Stimulated activated CD8-positive, alpha-beta memory T cell treated with anti-CD3 and anti-CD28 coated beads, Interleukin-12 subunit alpha, Interleukin-12 subunit beta, amount 100 ng/mL, for 24 hours (primary cell): Measurements from ENCODE around the gene SEMA3C.

Experiments
- DNase-seq: peaks from one replicate; pipeline ENCODE4 v3.0.0-alpha.2; 2020; ENCODE audit errors: extremely low read depth

SEMA3C gene

DNA sequence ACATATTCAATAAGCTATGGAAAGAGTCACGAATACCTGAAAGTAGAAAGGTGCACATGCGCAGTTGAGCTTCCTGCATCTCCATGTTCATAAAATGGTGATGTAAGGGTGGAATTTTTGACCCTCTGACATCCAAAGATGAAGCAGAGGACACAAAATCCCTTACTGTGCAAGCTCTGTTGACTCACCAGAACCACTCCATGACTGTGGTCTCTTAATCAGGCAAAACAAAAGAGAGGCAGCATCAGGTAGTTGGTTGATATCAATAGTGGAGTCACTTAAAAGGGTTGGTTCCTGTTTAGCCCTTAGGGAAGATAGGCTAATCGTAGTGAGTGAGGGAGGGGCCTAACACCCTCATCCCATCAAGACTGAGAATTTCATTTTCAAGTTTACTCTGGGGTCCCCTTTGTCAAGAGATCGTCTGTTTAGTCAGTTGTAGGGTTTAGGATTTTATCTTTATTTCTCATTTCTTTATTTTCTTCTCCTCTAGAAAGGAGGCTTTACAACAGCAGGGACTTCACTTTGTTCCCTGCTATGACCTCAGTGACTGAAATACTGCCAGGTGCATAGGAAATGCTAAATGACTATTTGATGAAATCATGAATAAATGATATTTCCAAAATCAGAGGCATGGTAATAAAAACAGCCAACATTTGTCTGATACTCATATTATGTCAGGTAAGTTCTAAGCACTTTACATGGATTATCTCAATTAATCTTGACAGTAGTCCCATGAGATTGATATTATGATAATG is 182.3 kb downstream of the SEMA3C start:
- no peak for DNase-seq

DNA sequence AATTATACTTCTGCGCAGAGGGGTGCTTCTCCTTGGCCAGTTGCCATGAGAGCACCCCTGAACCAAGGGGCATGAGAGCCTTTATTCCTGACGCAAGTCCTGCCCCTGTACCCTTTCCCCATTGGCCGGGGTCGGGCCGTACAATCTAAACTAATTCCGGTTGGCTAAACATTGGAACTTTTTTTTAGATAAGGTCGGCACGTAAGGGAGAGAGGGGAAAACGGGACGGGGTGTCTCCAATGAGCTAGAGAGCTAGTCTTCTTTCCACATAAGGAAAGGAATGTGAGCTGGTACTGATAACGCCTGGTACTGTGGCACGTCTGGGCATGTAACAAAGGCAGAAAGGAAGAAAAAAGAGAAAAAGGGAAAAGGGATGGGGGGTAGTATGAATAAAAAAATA is 183.5 kb downstream of the SEMA3C start:
- DNase-seq = no peak

- DNase-seq = no peak
Measured at GRCh38 chr7:80734011-80734410, 184.8 kb downstream of the SEMA3C start.

DNA sequence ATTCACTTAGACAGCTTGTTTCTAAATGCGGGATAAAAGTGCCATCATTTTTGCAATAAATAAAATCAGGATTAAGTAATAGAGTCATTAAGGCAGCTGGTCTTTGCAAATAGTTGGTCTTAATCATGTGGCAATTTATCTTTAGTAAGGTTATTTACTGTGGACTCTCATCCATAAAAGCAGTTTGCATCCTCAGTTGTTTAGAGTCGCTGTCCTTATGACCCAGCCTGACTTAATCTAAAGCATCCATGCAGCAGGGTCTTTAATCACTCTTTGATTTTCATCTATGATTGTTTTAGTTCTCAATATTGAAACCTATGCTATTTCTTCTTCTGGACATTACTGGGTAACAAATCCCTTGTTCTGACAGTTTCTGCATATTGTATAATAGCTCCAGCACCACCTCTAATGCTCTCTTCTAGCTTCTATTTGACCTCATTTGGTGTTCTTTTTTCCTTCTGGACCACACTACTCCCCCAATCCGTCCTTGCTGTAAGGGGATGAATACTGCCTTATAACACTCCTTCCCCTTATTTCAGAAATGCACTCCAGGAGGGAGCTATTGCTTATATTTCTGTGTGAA is 185.4 kb downstream of the SEMA3C start:
- no peak for DNase-seq

DNA sequence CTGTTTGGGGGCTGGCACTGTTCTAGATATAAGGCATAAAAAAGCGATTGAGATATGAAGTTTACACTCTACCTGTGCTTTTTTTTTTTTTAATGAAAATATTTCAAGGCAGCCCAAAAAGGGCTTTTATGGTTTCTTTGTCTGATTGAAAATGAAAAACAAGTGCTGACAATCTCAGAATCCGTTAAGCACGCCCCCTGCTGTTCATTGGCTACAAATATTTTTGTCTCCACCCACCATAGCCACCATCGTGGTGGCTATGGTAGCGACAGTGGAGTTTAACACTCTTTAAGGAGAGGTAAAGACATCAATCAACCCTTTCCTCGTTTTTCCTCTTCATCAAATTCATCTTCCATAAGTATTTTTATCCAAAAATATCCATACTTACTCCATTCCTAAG is 186.2 kb downstream of the SEMA3C start:
- no peak for DNase-seq

DNA sequence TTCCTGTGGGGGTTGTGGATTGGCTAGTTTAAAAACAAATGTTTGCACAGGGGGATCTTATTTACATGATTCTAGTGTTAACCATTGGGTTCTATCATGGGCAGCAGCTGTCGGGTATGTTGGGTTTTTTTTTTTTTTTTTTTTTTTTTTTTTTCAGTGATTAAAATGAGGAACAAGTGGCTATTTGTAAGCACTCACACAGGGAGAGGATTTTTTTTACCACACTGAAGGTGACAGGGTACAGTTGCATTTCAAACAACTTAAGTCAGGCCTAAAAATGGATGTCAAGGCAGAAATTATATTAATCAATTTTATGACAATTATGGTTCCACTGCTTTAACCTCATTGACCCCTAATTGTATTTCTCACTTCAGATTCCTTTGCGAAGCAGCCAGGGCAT is 187.6 kb downstream of the SEMA3C start:
- no peak for DNase-seq

GRCh38 chr7:80729591-80730320 is 189.1 kb downstream of the SEMA3C start:
- DNase-seq = no peak

DNA sequence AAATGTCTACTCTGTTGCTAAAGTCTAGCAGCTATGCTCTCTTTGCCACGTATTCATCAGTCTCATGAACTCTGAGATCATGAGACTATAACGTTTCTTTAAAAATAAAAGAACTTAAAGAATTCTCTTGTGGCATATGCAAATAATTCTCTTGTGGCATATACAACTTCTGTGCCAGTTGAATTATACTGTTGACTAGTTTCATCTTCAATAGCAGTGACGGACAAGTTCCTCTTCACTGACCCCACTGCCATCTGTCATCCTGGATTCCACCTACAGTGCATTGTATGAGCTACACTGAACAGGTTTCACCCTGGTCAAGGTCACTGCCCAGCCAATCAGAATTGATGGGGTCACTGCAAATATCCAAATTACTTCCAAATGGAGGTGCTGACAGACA is 192.2 kb downstream of the SEMA3C start:
- no peak for DNase-seq

- DNase-seq = no peak
Measured at GRCh38 chr7:80725181-80725611, 193.7 kb downstream of the SEMA3C start.

GRCh38 chr7:80724249-80724871 is 194.5 kb downstream of the SEMA3C start:
- no peak for DNase-seq

DNA sequence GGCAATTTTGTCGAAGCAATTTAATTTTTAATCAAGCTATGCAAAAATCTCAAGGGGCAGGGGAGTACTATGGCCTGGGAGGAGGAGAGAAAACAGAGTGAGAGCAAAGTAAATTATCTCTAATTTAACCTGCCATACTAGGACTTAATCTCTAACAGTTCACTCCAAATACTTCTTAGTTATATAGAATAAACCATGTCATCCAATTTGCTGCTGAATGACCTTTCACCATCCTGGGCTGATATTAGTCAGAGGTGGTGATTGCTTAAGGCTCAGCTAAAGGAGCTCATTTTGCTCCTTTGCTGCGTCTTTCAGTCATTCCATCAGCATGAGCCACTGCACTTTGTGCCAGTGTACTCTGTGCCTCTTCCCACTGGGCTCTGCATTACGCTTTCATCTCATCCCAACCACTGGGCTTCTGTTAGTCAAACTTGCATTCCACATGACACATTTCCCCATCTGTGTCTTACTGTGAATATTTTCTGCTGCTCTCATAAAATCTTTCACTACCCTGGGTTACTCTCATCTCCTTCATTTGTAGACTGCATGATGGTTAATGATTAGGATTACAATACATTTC is 196.1 kb downstream of the SEMA3C start:
- DNase-seq = no peak

DNA sequence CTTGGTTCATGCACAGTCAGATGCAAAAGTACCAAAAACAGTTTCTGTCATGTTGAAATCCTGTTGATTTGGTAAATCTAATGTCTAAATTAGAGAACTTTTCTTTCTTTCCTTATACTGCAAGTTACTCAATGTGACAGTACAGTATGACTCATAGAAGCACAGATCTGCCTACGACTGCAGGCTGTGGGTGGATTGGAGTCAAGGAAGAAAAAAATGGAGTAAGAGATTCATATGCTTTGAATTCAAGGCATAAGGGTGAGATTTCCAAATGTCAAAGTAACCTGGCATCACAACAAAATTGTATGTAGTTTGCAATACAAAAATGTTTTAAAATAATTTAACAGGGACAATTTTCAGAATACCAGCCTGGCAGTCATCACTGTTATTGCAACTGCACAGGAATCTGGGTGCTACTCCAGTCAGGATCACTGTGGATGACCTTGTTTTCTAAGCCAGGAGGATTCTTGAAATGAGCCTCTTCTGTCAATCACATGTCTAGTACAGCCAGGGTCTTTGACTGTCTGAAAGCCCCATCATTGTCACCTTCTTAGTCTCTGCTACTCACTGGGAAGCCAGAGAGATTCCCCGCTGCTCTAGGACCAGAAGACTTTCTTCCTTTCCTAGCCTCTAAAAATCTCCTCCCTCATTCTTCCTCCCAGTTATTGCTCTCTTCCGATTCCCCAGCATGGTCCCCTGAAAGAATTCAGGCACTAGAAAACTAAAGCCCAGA is 196.8 kb downstream of the SEMA3C start:
- DNase-seq = no peak

DNA sequence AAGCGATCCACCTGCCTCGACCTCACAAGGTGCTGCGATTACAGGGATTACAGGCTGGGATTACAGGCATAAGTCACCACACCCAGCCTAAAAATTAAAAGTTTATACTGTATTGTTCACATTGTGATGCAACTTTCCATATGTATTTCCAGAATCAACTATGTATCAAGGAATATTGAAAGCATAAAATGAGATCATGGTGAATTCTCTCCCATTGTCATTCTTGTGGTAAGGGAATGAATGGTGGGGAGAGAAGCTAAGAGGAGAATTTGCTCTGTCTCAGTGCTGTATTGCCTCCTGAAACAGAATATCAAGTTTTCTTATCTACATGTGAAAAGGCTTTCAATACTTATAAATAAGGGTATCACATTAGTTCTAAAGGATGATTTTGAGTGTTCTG is 198.7 kb downstream of the SEMA3C start:
- no peak for DNase-seq

- DNase-seq = no peak
Measured at GRCh38 chr7:80719261-80719660, 199.6 kb downstream of the SEMA3C start.

DNA sequence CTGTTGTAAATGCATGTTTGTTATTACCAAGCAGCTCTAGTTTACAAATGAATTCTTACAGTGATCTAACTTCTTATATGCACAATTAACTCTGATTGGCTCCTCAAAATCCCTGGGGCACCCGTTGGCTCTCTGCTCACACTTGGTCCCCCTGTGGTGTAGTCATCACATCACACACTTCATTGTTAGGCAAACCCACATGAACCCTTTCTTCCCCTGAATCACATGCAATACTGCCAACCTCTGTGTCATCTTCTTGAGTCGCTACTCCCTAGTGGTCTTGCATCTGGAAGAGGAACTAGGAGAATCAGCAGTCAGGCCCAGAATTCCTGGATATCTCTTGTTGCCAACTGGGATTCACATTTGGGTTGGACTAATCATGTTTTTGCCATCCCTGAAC is 207.3 kb downstream of the SEMA3C start:
- DNase-seq = no peak

GRCh38 chr7:80708123-80708522 is 210.7 kb downstream of the SEMA3C start:
- DNase-seq = no peak

DNA sequence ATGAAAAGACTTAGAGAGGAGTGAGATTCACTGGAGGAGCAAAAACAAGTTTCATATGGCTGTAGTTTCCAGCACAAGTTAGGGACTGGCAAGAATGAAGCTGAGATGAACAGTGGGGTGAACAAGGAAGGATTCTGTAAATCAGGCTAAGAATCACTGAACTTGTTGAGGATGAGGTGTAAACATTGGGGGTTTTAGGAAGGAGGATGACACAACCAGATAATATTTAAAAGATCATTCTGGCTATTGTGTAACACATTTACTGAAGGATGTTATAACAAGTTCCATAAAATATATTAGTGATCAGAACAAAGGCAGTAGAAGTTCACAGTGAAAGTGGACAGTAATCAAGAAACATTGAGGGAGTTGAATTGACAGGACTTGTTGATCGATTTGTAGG is 211.5 kb downstream of the SEMA3C start:
- DNase-seq = no peak

GRCh38 chr7:80705130-80705781 is 213.6 kb downstream of the SEMA3C start:
- no peak for DNase-seq

- DNase-seq = no peak
Measured at GRCh38 chr7:80703272-80703671, 215.6 kb downstream of the SEMA3C start.

DNA sequence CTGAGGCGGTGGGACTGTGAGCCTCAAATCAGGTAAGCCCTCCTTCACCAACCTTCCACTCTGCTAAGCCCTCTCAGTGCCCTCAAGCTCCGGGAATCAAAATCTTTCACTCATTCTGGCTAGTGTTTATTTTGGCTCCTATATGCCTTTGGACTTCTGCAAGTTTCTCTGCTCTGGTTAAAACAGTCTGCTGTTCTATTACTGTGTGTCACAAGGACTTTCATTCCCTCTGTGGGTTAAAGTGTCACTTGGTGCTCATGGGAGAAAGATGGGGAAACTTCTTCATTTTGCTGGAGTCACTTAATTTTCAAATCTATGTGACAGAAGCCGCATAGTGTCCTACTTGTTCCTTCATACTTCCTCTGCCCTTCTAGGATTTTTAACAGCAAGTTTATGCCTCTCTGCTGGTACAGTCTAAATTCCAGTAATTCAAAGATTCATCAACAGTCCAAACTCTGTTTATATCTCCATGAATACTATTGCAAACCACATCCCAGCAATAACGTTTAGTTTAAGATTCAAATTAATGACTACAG is 219.1 kb downstream of the SEMA3C start:
- DNase-seq = no peak
